Ecto neural progenitor cell (in vitro differentiated cells): Measurements from ENCODE around the gene HDAC8.
"Not testable (repeated sequence)": the region's sequence is repeated elsewhere in the genome, so short reads cannot be mapped to it uniquely, and the experiment has no call there.

Source experiments
- DNase-seq: peaks from one replicate; pipeline ENCODE4 v3.0.0-alpha.2; 2018; ENCODE audit warnings: low spot score

The HDAC8 gene

DNA sequence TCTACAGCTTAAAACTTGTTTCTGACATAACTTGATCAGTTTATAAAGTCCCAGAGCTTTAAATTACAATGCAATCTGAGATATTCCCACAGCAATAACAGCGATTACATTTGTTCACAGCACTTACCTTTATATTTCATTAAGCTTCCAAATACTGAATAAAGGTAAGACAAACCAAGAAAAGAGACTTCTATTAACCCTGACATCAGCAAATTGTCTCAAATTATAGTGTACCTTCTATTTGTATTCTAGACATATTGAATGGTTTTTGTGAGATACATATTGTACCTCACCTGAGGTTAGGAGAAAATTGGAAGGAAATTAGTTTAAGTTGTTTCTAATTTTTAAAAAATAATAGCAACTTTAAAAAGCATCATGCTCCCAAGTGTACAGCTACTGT is 111.9 kb downstream of the HDAC8 start:
- no peak for DNase-seq

GRCh38 chrX:72449034-72449433 is 123.6 kb downstream of the HDAC8 start:
- not testable (repeated sequence) for DNase-seq

DNA sequence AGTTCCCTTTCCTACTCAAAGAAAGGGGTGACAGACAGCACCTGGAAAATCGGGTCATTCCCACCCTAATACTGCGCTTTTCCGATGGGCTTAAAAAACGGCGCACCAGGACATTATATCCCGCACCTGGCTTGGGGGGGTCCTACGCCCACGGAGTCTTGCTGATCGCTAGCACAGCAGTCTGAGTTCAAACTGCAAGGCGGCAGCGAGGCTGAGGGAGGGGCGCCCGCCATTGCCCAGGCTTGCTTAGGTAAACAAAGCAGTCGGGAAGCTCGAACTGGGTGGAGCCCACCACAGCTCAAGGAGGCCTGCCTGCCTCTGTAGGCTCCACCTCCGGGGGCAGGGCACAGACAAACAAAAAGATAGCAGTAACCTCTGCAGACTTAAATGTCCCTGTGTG is 131.9 kb downstream of the HDAC8 start:
- not testable (repeated sequence) for DNase-seq

DNA sequence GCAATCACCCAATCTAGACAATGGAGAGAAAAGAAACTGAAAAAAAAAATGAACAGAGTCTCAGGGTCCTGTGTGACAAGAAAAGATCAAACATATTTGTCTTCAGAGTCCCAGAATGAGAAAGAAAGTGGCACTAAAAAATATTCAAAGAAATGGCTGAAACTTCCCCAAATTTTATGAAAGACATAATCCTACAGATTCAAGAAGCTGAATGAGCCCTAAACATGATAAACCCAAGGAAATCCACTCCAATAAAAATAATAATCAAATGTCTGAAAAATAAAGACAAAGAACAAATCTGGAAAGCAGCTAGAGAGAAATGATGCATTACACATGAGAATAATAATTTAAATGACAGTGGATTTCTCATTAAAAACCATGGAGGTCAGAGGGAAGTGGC is 136.6 kb downstream of the HDAC8 start:
- no peak for DNase-seq

- no peak for DNase-seq
Measured at GRCh38 chrX:72430405-72430968, 142.2 kb downstream of the HDAC8 start.

- no peak for DNase-seq
Measured at GRCh38 chrX:72421797-72422196, 150.8 kb downstream of the HDAC8 start.

- DNase-seq, result no peak
Measured at GRCh38 chrX:72409993-72410392, 162.7 kb downstream of the HDAC8 start.

DNA sequence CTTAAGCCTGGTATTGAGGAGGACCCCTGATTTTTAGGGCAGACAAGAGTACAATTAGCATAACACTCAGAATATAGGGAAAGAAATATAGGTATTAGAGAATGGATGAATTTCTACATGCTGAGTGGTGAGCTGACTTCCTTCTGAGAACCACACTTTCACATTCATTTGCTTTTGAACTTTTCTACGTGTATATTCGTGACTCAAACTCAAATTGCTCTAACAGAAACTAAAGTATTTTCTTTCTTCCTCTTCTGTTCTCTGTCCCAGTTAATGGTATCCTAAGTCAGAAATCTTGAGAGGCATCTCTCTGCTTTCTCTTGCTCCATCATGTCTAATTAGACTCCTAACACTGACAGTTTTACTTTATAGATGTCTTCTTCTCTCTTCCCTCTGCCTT is 163.8 kb downstream of the HDAC8 start:
- no peak for DNase-seq

GRCh38 chrX:72405136-72405535 is 167.5 kb downstream of the HDAC8 start:
- DNase-seq, result not testable (repeated sequence)

DNA sequence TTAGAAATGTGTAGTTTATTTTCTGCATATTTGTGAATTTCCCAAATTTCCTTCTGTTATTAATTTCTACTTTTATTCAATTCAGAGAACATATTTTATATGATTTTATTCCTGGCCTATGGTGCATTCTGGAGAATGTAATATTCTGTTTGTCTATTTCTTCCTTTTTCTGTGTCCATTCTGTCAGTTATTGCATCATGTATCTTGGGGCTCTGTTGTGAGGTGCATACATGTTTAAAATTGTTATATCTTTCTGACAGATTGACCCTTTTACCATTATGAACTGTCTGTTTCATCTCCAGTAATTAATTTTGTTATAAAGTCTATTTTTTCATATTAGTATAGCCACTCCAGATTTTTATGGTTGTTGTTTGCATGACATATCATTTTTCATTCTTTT is 170.0 kb downstream of the HDAC8 start:
- DNase-seq, result no peak

GRCh38 chrX:72399816-72400215 is 172.8 kb downstream of the HDAC8 start:
- DNase-seq, result no peak

DNA sequence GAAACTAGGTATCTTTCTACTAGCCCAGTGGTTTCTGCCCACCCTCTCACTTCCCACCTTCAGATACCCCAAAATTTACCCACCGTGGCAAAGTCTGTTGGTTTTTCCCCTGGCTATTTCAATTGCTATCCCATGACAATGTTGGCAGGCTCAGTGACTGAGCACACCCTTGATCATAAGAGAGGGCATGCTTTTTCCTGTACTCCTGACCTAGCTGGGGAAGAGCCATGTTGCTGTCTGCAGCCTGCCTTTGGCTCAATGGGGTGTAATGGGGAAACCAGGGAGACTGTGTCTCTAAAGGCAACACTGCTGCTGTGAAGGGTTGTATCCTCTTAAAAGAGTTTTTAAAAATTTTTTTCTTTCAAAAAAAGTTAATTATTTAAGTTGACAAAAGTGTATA is 176.5 kb downstream of the HDAC8 start:
- DNase-seq, result no peak

DNA sequence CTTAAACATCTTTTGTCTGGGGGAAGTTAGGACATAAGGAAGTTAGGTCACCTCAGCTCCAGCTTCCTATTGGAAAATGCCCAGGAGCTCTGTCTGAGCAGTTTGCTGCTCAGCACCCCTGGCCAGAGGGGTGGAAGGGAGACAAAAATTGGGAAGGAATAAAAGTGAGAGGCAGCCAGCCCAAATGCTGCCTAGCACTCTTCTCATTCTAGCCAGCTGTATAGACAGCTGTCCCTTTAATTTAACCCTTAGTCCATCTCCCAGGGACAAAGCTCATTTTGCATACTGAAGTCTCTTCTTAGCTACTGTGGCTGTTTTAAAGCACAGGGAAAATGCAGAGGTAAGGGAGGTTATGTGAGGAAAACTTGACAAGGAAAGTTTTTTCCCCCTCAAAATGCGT is 177.4 kb downstream of the HDAC8 start:
- no peak for DNase-seq

GRCh38 chrX:72394518-72395170 is 178.0 kb downstream of the HDAC8 start:
- no peak for DNase-seq

GRCh38 chrX:72393836-72394517 is 178.7 kb downstream of the HDAC8 start:
- DNase-seq, result no peak

GRCh38 chrX:72392816-72393800 is 179.5 kb downstream of the HDAC8 start:
- DNase-seq, result no peak

GRCh38 chrX:72392042-72392441 is 180.6 kb downstream of the HDAC8 start:
- DNase-seq, result no peak

- no peak for DNase-seq
Measured at GRCh38 chrX:72387247-72387646, 185.4 kb downstream of the HDAC8 start.

DNA sequence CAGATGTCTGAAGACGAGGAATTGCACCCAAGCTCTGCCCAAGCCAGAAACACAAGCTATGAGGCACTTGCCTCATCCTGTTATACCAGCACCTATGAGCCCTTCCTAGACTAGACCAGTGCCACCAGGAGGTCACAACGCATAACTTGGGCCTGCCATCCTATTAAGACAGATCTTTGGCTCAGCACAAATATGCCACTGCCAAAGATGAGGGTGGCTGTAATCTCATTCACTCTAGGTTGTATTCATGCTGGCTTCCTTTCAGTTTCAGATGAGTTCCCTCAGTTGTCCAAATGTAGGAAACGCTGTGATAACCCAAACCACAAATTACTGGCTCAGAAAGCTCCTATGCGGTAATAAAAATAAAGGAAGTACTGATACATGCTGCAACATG is 190.4 kb downstream of the HDAC8 start:
- no peak for DNase-seq

DNA sequence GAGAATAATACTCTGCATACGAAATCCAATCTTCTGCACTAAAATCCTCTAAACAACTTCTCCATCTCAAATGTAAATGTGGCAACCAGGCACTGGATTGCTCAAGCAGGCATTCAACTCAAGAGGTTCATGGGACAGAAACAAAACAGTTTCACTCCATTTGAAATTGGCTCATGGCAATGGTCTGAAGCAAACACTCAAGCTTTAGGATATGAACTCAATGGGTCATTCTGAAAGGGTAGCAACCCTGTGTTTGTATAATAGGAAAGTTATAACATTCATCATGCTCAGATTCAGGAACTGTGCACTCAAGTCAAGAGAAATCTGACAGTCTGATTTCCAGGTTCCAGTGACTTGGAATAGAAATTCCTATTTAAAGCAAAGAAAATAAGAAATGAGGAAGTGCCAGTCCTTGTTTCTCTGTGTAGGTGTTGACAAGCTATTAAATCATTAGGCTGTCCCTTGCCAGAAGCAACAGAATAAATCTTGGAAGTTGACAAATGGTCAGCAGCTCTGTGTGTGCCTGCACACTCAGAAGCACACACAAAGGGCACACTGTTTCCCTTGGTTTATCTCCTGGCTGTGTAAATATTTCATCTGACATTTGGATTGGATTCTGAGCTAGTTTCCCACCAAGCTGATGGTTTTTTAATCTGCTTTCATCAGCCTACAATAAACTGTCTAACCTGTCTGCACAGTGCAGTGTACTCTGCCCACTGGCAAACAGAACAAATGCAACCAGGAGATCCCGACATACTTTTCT is 191.0 kb downstream of the HDAC8 start:
- DNase-seq, result no peak

- DNase-seq, result no peak
Measured at GRCh38 chrX:72376124-72376523, 196.5 kb downstream of the HDAC8 start.

- DNase-seq, result no peak
Measured at GRCh38 chrX:72373136-72373535, 199.5 kb downstream of the HDAC8 start.
